Activated CD8-positive, alpha-beta memory T cell treated with anti-CD3 and anti-CD28 coated beads, Interleukin-2, amount 50 U/mL, for 24 hours (primary cell): ENCODE data around the gene URAD.
"Not testable (repeated sequence)": the region's sequence is repeated elsewhere in the genome, so short reads cannot be mapped to it uniquely, and the experiment has no call there.

ENCODE experiments used
- DNase-seq: peaks from one replicate; pipeline ENCODE4 v3.0.0-alpha.2; 2020; ENCODE audit errors: extremely low read depth

URAD gene

DNA sequence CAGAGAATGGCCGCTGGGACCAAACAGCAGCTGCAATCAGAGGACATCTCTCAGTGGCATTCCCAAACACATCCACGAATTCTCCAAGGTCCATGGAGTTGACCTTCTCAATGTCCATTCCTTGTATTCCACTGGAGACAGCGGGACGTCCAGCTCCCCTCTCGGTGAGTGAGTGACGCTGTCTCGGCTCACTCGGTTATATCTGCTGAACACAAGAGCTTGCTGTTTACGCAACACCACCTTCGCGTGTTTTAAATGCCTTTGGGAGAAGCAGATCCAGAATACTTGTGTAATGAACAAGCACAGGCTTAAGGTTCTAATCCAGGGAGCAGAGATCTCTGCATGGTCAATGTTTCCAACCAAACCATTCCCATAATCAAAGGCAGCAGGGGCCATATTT is at the start of gene URAD:
TSS of gene URAD (minus strand) at position 174 of the 400 bp plus-strand sequence. CDS start at position 118, 56 bp downstream.
- DNase-seq, result no peak

- no peak for DNase-seq
These were observed 48.9 kb upstream of the URAD start for GRCh38 chr13:28037399-28037798.

DNA sequence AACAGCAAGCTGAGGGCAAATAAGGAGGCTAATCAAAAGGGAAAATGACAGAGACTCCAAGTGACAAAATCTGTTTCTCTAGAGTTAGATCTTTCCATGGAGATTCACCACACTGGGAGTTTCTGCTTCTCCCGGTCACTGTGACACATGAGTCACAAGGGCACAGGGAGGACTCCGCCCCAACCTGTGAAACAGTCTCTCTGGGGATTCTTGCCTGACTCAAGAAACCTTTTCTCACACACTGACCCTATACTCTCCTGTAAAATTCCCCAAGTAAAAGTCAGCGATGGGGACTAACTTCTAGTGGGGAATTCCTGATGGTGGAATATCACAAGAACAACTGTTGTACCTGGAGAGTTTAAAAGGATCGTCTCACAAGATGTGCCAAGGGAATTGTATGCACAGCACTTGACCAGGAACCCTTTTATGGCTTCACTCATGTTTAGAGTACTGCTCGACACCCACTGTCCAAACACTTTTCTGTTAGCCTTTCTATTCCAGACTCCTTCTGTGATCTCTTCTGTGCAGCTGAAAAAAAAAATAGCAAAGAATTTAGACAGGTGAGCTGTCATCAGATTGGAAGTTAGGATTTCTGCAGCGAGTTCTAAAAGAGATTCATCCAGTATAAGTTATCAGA is 46.8 kb upstream of the URAD start:
- DNase-seq, result no peak

- DNase-seq, result no peak
These were observed 45.6 kb upstream of the URAD start for GRCh38 chr13:28033894-28034655.

DNA sequence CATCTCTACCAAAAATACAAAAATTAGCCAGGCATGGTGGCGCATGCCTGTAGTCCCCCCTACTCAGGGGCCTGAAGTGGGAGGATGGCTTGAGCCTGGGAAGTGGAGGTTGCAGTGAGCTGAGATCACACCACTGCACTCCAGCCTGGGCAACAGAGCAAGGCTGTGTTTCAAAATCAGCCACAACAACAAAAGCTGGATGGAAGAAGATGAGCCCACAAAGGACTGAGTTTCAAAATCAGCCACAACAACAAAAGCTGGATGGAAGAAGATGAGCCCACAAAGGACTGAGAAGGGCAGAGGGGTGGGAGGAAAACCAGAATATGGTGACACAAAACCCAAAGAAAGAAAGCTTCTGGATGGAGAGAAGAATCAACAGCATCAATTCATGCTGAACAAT is 43.9 kb upstream of the URAD start:
- not testable (repeated sequence) for DNase-seq

GRCh38 chr13:28031896-28032288 is 43.4 kb upstream of the URAD start:
- DNase-seq, result no peak

GRCh38 chr13:28031220-28031895 is 42.9 kb upstream of the URAD start:
- no peak for DNase-seq

GRCh38 chr13:28027607-28028364 is 39.3 kb upstream of the URAD start:
- DNase-seq, result no peak

DNA sequence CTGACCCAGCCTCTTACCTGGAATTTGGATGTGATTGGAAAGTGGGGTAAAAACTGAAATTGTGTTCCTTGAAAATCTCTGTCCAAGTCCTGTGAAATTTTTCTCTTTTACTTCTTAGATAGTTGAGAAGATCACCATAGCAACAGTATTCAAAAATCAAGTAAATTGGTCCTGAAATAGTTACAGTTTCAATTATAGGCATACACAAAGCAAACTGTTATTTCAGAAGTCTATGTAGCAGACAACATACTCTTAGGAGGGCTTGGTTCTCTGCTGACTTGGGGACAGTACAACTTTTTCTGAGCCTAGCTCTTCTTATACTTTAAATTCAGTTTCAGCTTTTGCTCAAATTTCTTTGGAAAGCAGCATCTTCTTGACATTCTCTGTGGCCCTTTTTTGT is 38.6 kb upstream of the URAD start:
- no peak for DNase-seq

- DNase-seq, result no peak
These were observed 38.0 kb upstream of the URAD start for GRCh38 chr13:28026508-28026907.

- no peak for DNase-seq
These were observed 34.5 kb upstream of the URAD start for GRCh38 chr13:28022848-28023518.

- no peak for DNase-seq
These were observed 25.8 kb upstream of the URAD start for GRCh38 chr13:28014301-28014700.

GRCh38 chr13:28013482-28013881 is 25.0 kb upstream of the URAD start:
- no peak for DNase-seq

- no peak for DNase-seq
These were observed 24.4 kb upstream of the URAD start for GRCh38 chr13:28012896-28013295.

- DNase-seq, result no peak
These were observed 23.9 kb upstream of the URAD start for GRCh38 chr13:28012383-28012782.

- no peak for DNase-seq
These were observed 21.6 kb upstream of the URAD start for GRCh38 chr13:28010046-28010445.

DNA sequence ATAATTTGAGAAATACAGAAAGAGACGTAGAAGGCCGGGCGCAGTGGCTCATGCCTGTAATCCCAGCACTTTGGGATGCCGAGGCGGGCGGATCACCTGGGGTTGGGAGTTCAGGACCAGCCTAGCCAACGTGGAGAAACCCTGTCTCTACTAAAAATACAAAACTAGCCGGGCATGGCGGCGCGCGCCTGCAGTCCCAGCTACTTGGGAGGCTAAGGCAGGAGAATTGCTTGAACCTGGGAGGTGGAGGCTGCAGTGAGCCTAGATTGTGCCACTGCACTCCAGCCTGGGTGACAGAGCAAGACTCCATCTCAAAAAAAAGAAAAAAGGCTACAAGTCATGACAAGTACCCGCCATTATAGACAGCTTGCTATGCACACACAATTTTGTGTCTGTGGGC is 16.5 kb upstream of the URAD start:
- DNase-seq, result not testable (repeated sequence)

DNA sequence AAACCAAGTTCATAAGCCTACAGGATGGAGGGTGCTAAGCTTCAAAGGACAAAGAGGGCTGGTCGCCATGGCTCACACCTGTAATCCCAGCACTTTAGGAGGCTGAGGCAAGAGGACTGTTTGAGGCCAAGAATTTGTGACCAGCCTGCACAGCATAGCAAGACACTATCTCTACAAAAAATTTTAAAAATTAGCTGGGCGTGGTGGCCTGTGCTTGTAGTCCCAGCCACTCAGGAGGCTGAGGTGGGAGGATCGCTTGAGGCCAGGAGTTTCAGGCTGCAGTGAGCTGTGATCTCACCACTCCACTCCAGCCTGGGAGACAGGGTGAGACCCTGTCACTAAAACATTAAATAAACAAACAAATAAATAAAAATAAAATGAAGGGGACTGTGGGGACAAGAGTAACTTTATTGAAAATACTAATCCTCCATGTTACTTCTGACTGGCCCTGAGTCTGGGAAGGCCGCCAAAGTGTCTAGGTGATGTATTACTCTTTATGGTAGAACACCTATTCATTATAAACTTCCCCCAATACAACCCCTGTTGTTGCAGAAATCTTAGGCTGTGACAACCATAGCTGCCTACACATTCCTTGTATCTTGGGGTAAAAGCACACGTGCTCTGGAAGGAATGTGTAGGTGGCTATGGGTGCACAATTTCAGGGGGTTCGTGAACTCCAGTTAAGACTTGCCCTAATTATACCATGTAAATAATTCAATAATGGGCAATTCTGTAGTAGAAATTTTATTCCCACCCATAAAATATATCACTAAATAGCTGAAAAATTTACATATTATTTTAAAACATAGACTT is 14.6 kb upstream of the URAD start:
- DNase-seq, result no peak

DNA sequence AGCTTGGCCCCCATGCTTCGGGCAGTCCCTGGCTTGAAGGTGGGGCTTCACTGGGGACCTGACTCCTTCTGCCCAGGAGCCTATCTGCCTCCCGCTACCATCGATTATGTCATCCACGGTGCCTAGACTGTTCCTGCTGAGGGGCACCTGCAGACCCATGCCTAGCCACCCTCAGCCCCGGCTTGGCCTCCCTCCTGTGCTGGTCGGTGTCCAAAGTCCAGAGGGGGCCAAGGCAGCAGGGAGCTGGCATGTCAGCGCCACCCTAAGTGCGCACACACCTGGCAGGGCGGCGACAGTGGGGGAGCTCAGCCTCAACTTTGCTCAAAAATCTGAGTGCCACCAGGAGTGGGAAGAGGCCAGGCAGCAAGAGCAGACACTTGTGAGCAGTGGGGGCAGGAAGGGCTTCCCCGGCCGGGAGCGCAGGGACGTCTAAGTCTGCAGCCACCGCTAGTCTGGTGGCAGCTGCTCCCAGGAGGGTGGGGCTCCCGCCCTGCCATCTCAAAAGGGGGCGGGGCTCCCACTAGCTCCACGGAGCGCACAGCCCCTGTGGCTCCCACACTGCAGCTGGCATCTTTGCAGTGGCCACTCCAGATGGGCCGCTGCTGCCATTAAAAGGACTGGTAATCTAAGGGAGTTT is 13.5 kb upstream of the URAD start:
- DNase-seq, result no peak

- no peak for DNase-seq
These were observed 12.6 kb upstream of the URAD start for GRCh38 chr13:28001049-28001448.
